Measurements from ENCODE around the gene ZNF423.

The ZNF423 gene

DNA sequence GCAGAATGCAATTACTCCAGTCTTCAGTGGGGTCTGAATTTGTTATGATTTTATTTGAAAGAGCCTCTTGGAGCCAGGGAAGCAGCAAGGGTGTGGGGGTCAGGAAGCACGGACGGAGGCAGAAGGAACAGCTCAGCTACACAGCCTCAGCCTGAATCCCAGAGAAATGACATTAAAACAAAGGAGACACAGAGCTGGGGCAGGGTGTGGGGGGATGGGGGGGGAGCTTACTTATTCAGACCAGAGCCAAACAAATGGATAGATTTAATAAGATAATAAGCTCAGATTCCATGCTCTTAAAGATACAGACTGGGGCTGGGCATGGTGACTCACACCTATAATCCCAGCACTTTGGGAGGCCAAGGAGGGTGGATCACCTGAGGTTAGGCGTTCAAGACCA is 195.3 kb downstream of the ZNF423 start:
- no peak for DNase-seq

DNA sequence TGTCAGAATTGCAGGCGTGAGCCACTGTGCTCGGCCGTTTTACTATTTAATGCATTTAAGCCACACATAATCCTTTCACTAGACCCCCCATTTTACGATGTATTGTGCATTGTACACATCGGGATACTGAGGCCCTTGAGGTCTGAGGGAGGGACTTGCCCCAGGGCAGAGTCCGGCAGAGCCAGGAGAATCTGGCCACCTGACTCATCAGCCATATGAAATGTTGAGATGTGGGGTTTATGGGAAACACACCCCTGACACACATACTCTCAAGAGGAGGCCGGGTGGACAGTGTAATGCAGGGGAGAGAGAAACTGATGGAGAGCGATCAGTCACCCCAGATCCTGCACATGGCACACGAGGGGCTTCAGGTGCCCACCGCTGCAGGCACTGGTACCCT is 196.6 kb downstream of the ZNF423 start:
- DNase-seq = no peak

DNA sequence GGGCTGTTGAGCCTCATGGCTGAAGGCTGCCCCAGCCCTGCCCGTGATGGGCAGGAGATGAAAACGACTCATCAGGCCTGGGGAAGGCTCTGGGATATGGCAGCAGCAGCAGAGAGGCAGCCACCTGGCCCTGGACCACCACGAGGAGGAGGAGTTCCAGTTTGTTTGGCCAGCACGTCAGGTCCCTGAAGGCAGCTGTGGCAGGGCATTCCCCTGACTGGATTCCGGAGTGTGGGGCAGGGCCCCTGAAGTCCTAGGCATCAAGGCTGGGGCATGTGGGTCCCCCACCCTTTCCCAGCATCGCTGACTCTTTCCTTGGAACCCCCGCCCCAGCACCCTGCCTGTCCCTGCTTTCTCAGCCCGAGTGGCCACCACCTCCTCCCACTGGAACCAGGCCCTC is 197.4 kb downstream of the ZNF423 start:
- DNase-seq = no peak

DNA sequence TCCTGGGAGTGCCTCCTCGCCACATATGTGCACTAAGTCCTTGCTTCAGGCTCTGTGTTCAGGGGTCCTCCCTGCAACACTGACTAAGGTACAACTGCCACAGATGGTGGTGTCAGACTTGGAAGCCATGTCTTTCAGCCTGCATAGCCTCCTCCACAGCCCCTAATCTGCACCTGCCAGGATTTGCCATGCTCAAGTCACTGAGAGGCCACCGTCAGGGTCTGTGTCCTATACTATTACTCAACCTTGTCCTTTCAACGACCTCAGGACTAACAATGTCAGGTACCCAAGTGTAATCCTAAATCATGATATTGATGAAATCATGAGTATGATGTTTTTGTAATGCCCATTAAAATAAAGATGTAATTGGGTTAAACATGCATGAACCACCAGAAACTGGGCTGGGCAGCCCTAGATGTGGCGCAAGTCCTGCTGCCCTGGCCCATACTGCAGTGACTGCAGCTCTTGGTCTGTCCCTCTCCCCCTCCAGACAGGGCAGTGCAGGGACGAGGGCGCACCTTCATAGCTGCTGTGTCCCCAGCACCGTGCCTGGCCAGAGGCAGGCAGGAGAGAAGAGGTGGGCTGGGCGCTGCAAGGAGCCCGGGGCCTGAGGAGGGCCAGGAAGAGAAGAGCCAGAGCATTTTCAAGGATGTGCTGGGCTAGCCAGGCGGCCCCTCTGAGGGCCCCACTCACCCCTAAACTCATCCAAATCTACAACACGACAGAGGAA is 198.0 kb downstream of the ZNF423 start:
- DNase-seq = no peak

DNA sequence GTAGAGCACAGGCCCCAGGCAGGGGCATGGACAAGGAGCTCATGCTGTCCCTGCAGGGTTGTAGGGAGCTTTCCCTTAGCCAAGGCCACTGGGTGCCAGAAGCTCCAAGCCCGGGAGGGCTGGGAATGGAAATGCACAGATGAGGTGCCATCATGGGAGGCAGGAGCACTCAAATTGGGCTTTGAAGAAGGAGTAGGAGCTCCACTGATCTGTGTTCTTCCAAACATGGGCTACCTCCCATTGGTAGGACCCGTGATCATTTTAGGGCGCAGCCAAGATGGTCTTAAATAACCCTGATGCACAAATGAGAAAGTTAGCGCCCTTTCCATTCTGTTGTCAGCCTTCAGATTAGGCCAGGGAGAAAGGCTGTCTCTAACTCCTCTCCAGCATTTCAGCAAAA is 201.5 kb downstream of the ZNF423 start:
- DNase-seq = no peak

DNA sequence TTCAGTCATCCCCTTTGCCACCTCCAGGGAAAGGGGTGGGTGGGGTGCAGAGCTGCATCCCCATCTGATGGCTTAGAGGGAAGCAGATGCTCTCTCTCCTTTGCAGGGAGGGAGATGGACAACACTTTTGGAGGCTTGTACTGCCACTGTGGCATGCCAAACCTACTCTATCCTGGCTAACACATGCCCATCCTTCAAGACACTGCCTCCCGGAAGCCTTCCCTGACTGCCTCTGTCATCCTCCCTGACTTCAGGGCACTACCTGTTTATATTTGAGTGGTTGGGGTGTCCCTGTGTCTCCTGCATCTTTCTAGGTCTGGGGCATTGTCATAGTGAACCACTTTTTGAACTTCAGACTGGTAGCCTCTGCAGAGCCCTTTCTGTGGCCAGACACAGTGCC is 202.3 kb downstream of the ZNF423 start:
- no peak for DNase-seq

DNA sequence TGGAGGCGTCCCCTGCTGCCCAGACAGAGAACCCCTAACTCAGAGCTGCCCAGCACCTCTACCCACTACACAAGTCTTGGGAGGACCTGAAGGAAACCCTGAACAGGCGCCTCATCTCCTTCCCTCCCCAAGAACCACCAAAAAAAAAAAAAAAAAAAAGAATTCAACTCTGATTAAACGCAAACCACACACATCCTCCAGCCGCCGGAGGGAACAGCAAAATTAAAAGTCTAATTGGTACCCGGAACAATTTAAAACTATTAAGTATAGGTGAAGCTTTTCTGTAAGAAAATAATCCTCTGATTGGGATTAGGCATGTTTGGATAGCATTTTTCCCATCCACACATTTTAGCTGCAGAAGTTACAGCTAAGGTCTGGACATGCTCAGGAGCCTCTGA is 202.7 kb downstream of the ZNF423 start:
- no peak for DNase-seq

DNA sequence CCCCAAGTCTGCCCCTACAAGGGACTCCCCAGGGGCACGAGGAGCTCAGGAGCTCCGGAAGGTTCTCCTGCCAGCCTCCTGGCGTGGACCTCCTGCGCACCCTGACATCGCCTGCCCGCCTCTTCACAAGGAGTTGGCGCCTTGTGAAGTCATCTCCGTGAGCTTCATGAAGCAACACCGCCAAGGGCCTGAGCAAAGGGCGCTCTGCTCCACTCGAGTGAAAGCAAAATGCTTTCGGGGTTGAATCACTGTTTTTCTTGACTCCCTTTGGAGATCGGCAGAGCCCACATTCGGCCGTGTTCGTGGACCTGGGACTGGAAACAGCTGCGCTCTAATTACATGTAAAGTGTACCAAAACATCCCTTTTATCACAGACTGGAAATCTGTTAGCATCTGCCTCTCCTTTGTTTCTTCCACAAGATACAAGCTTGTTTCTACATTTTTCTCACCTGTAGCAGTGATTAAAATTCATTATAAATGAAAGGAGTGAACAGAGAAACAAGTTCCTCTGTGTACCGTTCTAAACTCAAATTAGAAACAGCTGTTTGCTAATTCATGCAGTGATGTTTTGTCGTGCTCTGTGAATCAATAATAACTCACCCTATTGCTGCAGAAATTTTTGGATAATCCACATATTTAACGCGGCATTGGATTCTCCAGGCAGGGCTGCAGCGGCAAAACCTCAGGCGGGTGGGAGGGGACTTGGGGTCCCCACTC is 203.3 kb downstream of the ZNF423 start:
- DNase-seq = no peak

DNA sequence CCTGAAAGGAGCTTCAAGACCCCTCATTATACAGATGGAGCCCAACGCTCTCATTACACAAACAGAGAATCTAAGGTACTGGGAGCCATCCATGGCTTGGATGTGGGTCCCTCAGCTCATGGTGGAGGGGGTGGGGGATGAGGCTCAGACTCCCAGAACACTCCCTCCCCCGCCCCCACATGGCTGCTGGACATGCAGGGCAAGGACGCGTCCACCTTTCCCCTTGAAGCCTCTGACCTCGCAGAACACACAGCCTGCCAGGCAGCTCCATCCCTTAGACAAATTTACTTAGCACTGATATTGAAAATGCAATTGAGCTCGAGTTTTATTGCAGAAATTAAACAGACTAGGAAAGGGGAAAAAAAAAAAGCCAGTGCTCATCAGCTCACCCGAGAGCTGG is 203.9 kb downstream of the ZNF423 start:
- DNase-seq = no peak

DNA sequence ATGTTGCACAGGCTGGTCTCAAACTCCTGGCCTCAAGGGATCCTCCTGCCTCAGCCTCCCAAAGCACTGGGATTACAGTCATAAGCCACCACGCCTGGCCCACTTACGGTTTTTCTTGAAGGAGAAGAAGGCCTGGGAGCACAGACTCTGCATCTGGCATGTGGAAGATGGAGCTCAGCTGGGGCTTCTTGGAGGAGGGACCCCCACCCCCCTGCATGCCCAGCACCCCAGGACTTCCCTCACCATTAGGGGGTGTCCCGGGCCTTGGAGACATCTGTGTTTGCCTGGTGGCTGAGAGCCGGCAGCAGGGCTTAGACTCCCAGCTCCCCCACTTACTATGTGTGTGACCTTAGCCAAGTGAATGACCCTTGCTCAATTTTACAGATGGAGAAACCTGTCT is 204.7 kb downstream of the ZNF423 start:
- no peak for DNase-seq

DNA sequence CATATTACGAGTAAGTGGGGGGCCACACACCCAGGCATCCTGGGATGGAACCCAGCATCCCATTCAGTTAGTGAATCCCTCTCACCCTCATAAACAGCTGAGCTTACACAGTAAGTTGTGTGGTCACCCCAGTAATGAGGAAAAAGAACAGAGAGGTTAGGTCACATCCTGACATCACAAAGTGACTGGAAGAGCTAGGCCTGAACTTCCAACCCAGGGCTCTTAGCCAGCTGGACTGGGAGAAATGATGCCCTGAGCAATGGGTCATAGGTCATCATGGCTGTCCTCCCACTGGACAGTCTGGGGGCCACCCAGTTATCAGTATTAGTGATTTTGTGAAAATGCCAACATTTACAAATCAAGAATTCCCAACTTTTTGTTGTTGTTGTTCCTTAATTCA is 205.3 kb downstream of the ZNF423 start:
- DNase-seq = no peak

DNA sequence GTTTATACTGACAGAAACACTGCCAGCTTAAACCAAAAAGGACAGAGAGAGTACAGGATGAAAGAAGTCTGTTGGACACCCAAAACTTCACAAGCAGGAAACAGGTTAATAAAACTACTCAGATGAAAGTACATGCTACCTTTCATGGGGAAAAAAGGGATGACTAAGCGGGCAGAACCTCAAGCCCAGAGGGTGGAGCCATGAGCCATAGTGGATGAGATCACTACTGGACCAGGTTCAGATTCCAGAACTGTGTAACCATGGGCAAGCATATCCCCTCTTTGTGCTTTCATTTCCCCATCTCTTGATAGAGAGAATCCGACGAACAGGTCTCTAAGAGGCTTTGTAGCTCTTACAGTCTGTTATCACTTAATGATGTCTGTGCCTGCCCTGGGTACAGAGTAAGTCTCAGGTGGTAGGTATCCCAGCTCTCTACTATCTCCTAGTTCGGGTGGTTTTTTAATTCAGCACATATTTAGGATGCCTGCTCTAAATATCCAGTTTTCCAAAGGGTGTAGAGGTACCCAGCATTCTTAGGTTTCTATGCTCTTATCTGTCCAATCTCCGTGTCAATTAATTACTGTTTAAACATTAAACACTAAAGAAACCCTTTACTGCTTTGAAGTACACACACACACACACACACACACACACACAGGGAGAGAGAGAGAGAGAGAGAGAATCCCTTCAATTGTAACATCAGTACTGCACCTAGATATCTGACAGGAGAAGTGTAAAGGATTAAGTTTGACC is 206.7 kb downstream of the ZNF423 start:
- no peak for DNase-seq

DNA sequence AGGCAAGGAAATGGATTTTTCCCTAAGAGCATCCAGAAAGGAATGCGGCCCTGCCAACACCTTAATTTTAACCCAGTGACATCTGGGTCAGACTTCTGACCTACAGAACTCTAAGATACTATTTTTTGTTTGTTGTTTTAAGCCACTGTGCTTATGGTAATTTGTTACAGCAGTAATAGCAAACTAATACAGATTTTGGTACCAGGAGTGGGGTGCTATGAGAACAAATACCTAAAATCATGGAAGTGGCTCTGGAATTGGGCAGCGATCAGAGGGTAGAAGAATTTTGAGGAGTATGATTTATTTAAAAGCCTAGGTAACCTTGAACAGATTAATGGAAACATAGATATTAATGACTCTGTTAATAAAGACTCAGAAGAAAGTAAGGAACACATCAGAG is 208.2 kb downstream of the ZNF423 start:
- DNase-seq = no peak

DNA sequence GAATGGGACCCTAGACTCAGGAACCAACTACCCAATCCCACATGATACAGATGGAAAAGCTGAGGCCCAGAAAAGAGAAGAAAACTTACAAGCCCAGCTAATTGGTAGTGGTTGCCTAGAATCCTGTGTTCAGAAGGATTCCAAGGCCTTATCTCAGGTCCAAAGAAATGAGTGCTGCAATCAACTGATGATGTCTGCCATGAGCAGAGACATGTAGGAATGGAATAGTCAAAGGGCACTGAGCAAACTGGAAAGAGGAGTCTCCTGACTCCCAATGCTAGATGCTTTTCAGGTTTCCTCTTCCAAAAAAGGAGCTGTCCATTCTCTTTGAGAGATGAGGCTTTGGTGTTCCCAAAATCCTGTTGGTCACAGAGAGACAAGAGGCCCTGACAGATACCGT is 210.6 kb downstream of the ZNF423 start:
- DNase-seq = no peak

DNA sequence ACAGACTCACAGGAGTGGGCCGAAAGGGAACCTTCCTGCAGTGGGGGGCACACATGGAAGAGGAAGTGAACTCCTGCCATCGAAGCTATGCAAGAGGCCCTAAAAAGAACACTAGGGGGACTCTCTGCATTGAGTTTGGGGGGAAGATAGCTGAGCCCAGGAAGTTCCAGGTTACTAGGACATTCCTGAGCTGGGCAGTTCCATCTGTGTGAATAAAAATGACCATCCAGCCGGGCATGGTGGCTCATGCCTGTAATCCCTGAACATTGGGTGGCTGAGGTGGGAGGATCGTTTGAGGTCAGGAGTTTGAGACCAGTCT is 211.8 kb downstream of the ZNF423 start:
- no peak for DNase-seq

DNA sequence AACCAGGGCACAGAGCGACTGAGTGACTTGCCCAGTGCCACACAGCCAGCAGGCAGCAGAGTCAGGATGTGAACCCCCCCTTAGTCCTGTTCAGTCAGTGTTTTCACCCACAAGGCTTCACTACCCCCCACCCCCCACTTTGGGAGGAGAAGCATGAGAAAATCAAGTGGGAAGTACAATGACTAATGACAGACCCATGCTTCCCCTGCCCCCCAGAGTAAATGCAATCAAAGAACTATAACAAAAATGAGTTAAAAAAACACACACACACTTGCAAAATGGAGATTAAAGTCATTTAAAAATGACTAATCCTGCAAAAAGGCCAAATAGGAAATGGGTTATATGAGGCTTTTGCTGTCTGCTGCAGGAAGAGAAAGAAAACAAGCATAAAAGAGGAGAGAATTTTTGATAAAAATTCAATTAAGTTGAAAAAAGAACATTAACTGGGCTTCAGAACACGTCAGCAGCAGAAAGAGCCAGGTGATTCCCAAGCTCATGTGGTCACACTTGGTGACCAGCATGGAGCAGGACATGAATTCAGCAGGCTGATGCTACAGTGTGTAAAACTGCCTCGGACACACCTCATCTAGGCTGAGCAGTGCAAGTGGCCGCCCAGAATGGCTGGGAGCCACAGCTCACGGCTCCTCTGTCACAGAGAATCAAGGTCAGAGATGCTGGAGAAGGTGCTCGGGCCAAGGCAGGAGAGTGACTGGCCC is 212.3 kb downstream of the ZNF423 start:
- DNase-seq = no peak

DNA sequence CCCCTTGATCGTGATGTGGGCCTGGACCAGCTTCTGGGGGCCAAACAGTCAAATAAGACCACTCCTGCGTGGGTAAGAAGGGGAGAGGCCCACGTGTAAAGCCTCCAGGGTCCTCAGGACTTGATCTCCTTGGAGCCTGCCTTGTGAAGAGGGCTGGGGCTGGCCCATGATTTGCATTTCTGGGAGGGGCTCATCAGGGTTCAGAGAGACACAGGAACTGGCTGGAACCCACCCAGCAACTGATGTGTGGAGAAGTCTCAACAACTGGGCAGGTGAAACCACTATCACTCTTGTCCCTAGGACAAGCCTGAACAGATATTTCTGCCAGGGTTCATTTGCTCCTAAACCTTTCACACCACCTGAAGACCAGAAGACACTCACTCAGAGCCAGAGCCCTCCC is 214.7 kb downstream of the ZNF423 start:
- DNase-seq = no peak

DNA sequence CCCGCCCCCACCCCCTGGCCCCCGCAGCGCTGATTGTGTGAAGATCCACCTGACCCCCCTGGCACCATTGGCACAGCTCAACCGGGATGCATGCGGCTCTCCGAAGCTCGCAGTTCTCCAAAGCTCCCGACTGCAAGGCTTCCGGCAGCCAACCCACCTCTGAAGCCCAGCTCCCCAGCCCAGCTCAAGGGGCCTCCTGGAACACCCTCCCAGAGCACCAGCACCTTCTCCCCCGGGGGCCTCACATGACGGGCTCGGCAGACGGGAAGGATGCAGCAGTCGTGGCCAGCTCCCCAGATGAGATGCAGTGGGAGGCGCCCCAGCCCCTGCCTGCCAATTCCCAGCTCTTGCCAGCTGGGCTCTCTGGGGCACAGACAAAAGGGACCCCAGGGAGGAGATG is 215.3 kb downstream of the ZNF423 start:
- DNase-seq = no peak

DNA sequence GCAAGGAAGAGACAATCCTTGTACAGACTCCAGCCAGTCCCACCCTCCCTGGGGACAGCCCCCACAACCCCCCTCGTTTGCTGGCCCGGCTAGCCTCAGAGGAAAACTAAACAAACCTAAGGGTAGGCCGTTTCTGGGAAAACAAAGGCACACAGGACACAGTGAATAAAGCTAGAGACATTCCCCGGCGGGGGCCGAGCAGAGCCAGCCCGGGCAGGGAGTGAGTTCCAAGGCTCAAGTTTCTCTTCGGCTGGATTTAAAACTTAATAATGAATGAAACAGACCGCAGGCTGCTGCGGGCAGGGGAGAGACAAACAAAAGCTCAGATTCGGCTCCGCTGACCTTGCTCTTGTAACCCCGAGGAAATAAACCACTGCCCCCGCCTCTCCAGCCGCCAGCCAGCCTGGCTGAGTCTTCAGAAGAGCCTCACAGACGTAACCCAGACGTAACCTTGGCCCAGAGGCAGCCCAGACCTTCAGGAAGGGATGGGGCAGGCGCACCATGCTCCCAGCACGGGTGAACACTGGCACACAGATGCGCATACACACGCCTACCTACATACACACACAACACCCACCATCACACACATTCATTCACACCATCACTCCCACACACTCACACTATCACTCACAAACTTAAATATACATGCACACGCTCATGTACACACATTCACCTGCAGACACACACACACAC is 216.0 kb downstream of the ZNF423 start:
- no peak for DNase-seq

DNA sequence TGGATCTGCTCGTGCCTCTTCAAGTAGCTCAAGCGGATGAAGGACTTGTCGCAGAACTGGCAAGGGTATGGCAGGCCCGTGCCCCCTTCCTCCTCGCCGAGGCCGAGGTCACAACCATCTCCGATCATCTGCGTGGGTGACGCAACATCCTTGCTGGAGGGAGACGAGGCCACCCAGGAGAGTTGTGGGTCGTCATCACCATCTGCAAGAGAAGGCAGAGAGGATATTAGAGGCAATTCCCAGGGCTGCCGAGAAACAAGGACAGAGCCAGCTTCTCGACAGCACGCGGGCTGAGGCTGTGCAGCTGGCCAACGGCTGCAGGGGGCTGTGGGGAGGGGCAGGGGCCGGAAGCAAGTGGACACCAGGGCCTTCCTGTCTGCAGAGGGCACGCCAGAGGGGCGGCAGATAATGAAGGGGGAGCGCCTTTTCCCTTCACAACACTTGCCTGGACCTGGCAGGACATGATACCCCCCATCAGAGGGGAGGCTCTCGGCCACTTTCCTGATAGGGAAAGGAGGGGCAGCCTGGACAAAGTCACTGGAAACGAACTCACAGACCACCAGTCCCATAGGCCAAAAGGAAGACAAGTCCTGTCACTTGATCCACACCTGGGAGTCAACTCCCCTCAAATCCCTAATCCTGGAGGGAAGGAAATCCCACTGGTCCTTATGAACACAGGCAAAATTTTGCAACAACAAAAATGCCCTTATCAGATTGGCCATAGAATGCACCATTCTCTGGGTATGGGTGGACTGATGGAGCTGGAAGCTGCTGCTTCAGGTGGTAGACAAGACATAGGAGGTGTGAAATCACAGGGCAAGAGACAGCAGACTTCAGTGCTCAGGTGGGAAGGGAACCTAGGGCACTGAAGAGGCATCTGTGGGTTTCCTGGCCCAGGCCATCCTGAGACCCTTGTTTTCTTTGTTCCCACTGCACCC is 217.0 kb downstream of the ZNF423 start:
- DNase-seq = no peak

DNA sequence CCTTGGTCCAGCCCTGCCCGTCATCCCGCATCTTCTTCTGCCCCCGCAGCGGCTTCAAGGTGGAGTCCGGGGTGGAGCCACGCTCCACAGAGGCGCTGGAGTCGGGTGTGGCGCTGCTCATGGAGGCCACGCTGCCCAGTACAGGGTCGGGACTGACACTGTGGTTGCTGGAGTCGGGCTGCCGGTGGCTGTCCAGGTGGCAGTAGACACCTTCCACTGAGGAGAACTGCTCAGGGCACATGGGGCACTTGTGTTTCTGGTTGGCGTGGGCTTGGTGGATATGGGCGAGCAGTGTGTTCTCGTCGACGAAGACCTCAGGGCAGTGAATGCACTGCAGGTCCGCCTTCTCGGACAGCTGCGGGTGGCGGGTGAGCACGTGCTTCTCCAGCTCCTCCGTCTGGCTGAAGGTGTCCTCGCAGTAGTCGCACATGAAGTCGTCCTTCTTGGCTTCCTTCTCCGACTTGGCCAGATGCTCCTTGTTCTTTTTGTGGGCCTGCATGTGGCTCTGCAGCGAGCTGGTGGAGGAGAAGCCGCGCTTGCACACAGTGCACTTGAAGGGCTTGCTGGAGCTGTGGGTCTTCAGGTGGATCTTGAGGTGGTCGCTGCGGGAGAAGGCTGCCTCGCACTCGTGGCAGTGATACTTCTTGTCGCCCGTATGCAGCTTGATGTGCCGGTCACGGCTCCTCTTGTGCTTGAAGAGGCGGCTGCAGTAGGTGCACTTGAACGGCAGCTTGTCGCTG is 217.8 kb downstream of the ZNF423 start:
- DNase-seq = no peak
